ENCODE measurements around the gene NUDT15. TPM values are rescaled to one million over a fixed set of nuclear protein-coding genes. Genes with fewer than 3 reads are reported as not detected.

NUDT15 gene
- total and polyA plus RNA-seq, 2 donors from 2014 or later, result 11.9 to 19.7 TPM

- no peak overlapping the region for H3K9ac ChIP-seq (ENCODE audit: low read length in 3 of 3)
- DNase-seq, result no peak
- intact Hi-C loops (cut with DNase I), result no loop called here
- H3K27me3 ChIP-seq (ENCODE audit: control insufficient read depth, insufficient read depth, low read length), result no peaks in the 10 kb centered on the region
- H3K36me3 ChIP-seq (ENCODE audit: control insufficient read depth in 2 of 3, insufficient read depth in 3 of 3, low read length in 3 of 3), result no peaks in the 10 kb centered on the region
- FAIRE-seq, result no peak
- no peaks in the 10 kb centered on the region for H3K4me1 ChIP-seq (ENCODE audit: control insufficient read depth in 2 of 3, insufficient read depth in 2 of 3, low read depth in 1 of 3, low read length in 3 of 3)
- no peak overlapping the region for H3K4me3 ChIP-seq (ENCODE audit: low read length in 3 of 3)
- no peak for TF ChIP-seq CTCF (IDR thresholded peaks at IDR 0.05; ENCODE audit: borderline replicate concordance, extremely low read depth, insufficient read depth)
- peaks cover 0 to 1% (median 0%) of the 10 kb centered on the region in 3 donors for H3K9me3 ChIP-seq (ENCODE audit: control insufficient read depth in 2 of 3, insufficient read depth in 1 of 3, low read length in 3 of 3)
- H3K27ac ChIP-seq (ENCODE audit: low read depth in 2 of 2, low read length in 2 of 2), result no peak overlapping the region
Measured at GRCh38 chr13:48029859-48030258, 7.7 kb upstream of the NUDT15 start.

DNA sequence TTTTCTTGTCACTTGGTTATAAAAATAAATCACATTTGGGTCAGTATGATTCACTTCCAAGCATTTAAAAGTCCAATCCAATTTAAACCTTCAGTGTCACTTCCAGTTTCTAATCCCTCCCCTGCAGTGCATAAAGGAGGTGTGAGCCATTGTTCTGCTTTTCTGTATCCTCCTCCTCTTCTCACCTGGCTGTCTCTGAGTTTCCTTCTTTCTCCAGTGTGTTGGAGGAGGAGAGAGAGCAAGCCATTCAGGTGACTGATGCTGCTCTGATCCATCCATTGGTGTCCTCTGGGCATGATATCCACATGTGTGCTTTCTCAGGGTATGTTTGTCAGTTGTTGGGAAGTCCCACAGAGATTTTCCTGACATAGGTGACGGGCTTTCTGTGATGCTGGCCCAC lies 1.2 kb downstream of the NUDT15 start:
- intact Hi-C loops (cut with DNase I), result no loop called here
- no peak for FAIRE-seq

GRCh38 chr13:48040049-48040448 lies 2.5 kb downstream of the NUDT15 start:
- no peak for FAIRE-seq
- no peak for DNase-seq
- H3K9me3 ChIP-seq (ENCODE audit: control insufficient read depth in 2 of 3, insufficient read depth in 1 of 3, low read length in 3 of 3), result no peaks in the 10 kb centered on the region
- H3K4me3 ChIP-seq (ENCODE audit: low read length in 3 of 3), result no peak overlapping the region
- TF ChIP-seq CTCF (IDR thresholded peaks at IDR 0.05; ENCODE audit: borderline replicate concordance, extremely low read depth, insufficient read depth), result no peak
- H3K9ac ChIP-seq (ENCODE audit: low read length in 3 of 3), result no peak overlapping the region
- H3K4me1 ChIP-seq (ENCODE audit: control insufficient read depth in 2 of 3, insufficient read depth in 2 of 3, low read depth in 1 of 3, low read length in 3 of 3), result peaks cover 2 to 13% (median 8%) of the 10 kb centered on the region in 3 donors
- no peaks in the 10 kb centered on the region for H3K27me3 ChIP-seq (ENCODE audit: control insufficient read depth, insufficient read depth, low read length)
- H3K36me3 ChIP-seq (ENCODE audit: control insufficient read depth in 2 of 3, insufficient read depth in 3 of 3, low read length in 3 of 3), result peaks cover 0 to 6% (median 0%) of the 10 kb centered on the region in 3 donors
- intact Hi-C loops (cut with DNase I), result no loop called here
- no peak overlapping the region for H3K27ac ChIP-seq (ENCODE audit: low read depth in 2 of 2, low read length in 2 of 2)

More for the DNA sequence above, 1.2 kb downstream of the NUDT15 start:
- peak overlapping the region in 1 of 3 donors; percentile 50 for H3K9ac ChIP-seq (ENCODE audit: low read length in 3 of 3)
- H3K4me3 ChIP-seq (ENCODE audit: low read length in 3 of 3), result peak overlapping the region; percentile 97 to 100 (median 99)
- peaks cover 2 to 13% (median 8%) of the 10 kb centered on the region in 3 donors for H3K4me1 ChIP-seq (ENCODE audit: control insufficient read depth in 2 of 3, insufficient read depth in 2 of 3, low read depth in 1 of 3, low read length in 3 of 3)
- no peaks in the 10 kb centered on the region for H3K27me3 ChIP-seq (ENCODE audit: control insufficient read depth, insufficient read depth, low read length)
- H3K36me3 ChIP-seq (ENCODE audit: control insufficient read depth in 2 of 3, insufficient read depth in 3 of 3, low read length in 3 of 3), result peaks cover 0 to 6% (median 0%) of the 10 kb centered on the region in 3 donors
- no peak for TF ChIP-seq CTCF (IDR thresholded peaks at IDR 0.05; ENCODE audit: borderline replicate concordance, extremely low read depth, insufficient read depth)
- DNase-seq, result peak in 1 of 5 donors; percentile 9
- H3K9me3 ChIP-seq (ENCODE audit: control insufficient read depth in 2 of 3, insufficient read depth in 1 of 3, low read length in 3 of 3), result no peaks in the 10 kb centered on the region
- H3K27ac ChIP-seq (ENCODE audit: low read depth in 2 of 2, low read length in 2 of 2), result peak overlapping the region in 1 of 2 donors; percentile 98

DNA sequence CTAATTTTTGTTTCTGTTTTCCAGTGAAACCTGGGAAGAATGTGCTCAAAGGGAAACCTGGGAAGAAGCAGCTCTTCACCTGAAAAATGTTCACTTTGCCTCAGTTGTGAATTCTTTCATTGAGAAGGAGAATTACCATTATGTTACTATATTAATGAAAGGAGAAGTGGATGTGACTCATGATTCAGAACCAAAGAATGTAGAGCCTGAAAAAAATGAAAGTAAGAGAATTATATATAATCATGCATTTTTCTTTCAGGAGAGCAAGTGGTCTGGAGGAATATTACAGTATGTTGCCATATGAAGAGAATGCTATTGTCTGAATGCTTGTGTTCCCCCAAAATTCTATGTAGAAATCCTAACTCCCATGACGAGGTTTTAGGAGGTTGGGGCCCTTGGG lies 3.4 kb downstream of the NUDT15 start:
- intact Hi-C loops (cut with DNase I), result no loop called here
- no peak overlapping the region for H3K27ac ChIP-seq (ENCODE audit: low read depth in 2 of 2, low read length in 2 of 2)
- peaks cover 0 to 6% (median 0%) of the 10 kb centered on the region in 3 donors for H3K36me3 ChIP-seq (ENCODE audit: control insufficient read depth in 2 of 3, insufficient read depth in 3 of 3, low read length in 3 of 3)
- no peaks in the 10 kb centered on the region for H3K9me3 ChIP-seq (ENCODE audit: control insufficient read depth in 2 of 3, insufficient read depth in 1 of 3, low read length in 3 of 3)
- FAIRE-seq (no peak), DNase-seq (no peak)
- no peak overlapping the region for H3K4me3 ChIP-seq (ENCODE audit: low read length in 3 of 3)
- H3K27me3 ChIP-seq (ENCODE audit: control insufficient read depth, insufficient read depth, low read length), result no peaks in the 10 kb centered on the region
- no peak for TF ChIP-seq CTCF (IDR thresholded peaks at IDR 0.05; ENCODE audit: borderline replicate concordance, extremely low read depth, insufficient read depth)
- no peak overlapping the region for H3K9ac ChIP-seq (ENCODE audit: low read length in 3 of 3)
- peaks cover 2 to 13% (median 8%) of the 10 kb centered on the region in 3 donors for H3K4me1 ChIP-seq (ENCODE audit: control insufficient read depth in 2 of 3, insufficient read depth in 2 of 3, low read depth in 1 of 3, low read length in 3 of 3)
